ENCODE results near the gene CRKL.
"Not testable (repeated sequence)": the region's sequence is repeated elsewhere in the genome, so short reads cannot be mapped to it uniquely, and the experiment has no call there.

CRKL gene

DNA sequence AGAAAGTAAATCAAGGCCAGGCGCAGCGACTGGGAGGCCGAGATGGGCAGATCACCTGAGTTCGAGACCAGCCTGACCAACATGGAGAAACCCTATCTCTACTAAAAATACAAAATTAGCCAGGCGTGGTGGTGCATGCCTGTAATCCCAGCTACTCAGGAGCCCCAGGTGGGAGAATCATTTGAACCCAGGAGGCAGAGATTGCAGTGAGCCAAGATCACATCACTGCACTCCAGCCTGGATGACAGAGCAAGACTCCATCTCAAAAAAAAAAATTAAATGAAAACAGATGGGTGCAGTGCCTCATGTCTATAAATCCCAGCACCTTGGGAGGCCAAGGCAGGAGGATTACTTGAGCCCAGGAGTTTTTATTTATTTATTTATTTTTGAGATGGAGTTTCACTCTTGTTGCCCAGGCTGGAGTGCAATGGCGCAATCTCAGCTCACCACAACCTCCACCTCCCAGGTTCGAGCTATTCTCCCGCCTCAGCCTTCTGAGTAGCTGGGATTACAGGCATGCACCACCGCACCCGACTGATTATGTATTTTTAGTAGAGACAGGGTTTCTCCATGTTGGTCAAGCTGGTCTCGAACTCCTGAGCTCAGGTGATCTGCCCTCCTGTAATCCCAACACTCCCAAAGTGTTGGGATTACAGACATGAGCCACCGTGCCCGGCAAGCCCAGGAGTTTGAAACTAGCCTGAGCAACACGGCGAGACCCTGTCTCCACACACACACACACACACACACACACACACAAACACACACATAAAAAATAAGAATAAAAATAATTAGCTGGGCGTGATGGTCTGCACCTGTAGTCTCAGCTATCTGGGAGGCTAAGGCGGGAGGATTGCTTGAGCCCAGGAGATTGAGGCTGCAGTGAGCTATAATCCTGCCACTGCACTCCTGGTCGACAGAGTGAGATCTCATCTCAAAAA, 15.8 kb upstream of the CRKL start:
- not testable (repeated sequence) for DNase-seq

DNA sequence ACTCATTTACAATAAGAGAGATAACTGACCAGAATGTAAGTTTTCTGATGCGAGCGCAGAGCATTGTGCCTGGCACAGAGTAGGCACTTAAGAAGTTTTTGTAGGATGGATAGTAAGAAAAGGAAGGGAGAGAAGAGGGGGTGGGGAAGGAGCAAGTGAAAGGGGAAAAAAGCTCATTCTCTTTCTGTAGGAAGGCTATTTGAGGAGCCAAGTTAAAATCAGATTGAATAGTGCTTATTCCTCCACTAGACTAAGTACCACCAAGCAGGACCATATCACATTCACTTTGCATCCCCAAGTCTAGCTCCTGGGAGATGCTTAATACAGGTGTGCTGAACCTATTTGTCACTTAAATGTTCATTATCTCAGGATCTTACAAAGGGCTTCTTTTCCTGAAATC, 14.1 kb upstream of the CRKL start:
- DNase-seq, result no peak

DNA sequence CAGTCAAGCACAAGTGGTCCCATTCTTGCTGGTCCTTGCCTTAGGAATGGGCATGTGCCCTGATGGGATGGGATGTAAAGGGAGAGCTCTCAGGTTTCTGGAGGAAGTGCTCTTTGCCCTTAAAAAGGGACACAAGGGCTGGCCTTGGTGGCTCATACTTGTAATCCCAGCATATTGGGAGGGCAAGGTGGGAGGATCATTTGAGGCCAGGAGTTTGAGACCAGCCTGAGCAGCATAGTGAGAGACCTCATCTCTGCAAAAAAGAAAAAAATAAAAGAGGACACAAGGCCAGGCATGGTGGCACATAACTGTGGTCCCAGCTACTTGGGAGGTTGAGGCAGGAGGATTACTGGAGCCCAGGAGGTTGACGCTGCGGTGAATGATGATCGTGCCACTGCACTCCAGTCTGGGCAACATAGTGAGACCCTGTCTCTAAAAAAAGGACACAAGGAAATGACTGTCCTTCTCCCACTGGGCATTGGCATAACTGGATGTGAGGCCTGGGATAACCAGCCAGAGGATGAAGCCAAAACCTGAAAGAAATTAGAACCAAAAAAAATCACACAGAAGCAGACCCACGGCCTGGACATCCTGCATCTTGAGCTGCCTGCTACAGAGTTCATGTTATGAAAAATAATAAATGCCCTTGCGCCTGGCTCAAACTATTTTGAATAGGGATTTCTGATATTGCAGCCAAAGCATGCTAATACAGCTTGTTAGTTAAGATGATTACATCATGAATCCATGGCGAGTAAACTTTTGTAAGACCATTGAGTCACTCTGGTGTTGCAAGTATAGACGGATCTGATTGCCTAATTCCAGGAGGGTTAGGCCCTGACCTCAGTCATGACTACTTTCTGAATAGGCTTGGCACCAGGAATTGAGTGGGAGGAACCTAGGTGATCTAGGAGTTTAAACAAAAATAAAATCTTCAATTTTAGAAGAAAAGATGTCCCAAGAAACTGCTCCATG, 12.9 kb upstream of the CRKL start:
- no peak for DNase-seq

DNA sequence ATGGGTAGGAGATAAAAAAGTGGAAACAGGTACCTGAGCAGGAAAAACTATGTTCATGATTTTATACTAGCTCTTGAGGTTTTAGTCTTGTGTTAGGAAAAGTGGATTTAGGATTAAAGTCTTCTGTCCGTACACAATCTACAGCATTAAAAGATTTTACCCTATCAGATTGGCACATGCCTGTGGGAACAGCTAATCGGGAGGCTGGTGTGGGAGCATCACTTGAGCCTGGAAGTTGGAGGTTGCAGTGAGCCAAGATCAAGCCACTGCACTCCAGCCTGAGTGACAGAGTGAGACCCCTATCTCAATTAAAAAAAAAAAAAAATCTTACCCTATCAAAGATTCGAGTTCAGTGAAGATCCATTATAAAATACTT, 12.2 kb upstream of the CRKL start:
- no peak for DNase-seq

DNA sequence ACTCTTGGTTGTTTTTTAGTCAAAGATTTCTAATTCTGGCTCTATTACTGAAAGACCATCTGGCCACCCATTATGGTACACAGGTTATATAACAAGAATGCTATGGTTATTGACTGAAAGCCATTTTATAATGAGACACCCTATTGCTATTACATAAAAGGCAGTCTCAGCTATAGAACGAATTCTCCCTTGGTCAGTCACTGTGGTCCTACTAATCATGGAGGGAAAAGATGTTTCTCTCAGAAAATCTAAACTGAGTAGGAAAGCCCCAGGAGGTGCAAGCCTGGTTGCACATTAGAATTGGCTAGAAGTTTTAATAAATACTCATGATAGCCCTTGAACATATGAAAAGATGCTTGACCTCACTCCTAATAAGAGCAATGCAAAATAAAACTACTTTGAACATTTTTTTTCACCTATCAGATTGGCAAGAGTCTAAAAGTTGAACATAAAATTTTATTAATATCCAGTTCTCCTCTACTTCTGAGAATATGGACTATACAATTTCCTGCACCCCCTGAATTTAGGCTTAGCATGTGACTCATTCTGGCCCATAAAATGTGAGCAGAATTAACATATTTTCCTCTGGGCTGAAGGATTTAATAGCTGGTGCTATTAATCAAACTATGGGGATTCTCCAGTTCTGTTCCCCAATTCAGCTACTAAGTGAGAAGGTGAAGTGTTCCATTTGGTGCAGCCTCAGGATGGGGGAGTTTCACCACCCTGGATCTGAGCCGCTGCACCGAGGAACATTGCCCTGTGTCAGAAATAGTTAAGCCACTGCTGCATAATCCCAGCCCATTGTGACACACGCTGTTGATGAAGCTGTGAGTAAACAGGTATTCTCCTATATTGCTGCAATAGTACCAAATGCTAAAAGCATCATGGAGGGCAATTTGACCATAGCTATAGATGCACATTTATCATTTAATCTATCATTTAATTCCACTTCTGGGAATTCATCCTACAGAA, 11.5 kb upstream of the CRKL start:
- DNase-seq, result no peak

DNA sequence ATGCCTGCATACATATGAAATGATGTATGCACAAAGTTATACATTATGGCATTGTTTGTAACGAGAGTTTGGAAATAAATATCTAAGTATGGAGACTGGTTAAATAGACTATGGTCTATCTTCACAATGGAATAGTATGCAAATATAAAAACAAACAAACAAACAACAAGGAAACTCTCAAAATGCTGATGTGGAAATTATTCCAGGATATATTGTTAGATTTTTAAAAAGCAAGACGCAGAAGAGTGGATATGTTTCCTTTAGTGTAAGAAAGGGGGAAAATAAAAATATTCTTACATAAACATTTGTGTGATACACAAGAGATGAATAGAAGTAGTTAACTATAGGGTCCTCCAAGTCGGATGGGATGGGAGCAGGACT, 10.8 kb upstream of the CRKL start:
- no peak for DNase-seq

DNA sequence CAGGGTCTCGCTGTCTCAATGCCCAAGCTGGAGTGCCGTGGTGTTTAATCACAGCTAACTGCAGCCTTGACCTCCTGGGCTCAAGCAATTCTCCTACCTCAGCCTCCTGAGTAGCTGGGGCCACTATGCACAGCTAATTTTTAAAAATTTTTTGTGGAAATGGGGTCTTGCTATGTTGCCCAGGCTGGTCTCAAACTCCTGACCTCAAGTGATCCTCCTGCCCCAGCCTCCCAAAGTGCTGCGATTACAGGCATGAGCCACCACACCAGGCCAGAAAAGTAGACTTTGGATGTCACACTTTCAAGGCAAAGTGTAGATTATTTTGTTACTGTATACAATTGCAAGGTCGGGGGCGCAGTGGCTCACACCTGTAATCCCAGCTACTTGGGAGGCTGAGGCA, 8.5 kb upstream of the CRKL start:
- not testable (repeated sequence) for DNase-seq

DNA sequence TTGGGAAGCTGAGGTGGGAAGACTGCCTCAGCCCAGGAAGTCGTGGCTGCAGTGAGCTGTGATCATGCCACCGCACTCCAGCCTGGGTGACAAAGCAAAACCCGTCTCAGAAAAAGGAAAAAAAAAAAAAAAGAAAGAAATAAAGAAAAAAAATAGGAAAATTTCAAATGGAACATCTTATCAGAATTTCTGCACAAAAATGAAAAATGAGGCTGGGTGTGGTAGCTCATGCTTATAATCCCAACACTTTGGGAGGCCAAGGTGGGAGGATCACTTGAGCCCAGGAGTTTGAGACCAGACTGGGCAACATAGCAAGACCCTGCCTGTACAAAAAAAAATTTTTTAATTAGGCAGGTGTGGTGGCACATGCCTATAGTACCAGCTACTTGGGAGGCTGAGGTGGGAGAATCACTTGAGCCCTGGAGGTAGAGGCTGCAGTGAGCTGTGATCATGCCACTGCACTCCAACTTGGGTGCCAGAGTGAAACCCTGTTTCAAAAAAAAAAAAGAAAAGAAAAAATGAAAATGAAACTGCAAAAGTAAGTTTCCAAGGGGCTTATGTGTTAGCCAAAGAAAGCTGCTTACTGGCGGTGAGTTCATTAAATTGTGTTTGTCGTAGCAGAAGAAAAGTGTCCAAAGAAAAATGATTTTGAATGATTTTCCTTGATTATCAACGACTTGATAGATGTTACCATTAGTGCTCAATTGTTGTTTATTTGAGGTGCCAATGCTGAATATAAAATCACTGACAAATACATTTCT, 7.5 kb upstream of the CRKL start:
- DNase-seq, result no peak

DNA sequence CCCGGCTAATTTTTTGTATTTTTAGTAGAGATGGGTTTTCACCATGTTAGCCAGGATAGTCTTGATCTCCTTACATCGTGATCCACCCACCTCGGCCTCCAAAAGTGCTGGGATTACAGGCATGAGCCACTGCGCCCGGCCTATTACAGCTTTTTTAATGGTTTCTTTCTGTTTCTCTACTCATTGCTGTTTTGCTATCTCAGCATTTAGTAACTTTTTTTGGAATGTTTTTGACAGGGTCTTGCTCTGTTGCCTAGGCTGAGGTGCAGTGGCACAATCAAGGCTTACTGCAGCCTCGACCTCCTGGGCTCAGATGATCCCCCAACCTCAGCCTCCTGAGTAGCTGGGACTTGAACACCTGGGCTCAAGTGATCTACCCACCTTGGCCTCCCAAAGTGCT, 4.7 kb upstream of the CRKL start:
- no peak for DNase-seq

DNA sequence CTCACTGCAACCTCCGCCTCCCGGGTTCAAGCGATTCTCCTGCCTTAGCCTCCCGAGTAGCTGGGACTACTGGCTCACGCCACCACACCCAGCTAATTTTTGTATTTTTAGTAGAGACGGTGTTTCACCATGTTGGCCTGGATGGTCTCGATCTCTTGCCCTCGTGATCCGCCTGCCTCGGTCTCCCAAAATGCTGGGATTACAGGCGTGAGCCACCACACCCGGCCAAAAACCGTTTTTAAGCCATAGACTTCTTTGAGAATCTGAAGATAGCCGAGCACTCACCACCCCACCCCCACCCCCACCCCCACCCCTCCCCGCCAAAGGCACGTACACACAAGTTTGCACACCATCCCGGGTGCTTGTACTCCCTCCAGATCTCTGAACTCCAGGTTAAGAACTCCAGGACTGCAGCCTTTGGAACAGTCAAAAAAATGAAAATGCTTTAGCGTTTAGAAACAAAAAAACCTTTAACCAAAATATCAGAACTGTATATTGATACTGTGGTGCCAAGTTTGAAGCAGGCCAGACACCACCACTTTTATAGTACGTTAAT, 1.5 kb downstream of the CRKL start:
- DNase-seq, result no peak

DNA sequence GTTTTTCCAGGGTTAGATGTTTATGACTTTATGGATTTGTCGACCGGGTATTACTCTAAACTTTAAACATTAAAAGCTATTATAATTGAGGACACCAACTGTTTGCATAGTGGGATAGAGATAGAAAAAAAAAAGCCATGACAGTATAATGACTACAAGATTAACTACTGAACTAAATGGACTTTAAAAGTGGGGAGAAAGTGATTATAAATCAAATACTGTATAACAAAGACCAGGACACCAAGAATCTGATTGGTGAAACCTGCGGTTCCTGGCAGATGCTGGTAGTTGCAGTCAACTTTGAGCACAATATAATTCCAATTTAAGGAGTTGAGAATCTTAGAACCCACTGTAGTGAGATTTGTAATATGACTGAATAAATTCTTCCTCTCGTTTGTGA, 2.5 kb downstream of the CRKL start:
- no peak for DNase-seq

DNA sequence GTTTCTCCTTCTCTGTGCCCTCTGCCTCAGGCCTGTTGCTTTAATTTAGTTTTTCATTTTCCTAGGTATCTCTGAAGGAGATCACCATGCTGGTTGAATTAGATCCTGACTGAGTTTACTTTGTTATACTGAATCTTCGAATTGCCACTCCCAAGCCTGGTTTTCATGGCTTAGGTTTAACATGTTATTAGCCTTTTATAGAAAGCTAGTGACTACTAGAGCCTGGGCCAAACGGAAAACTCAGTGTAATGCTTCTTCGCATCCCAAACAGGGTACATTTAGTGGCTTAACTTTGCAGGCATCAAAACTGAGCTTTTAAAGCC, 3.6 kb downstream of the CRKL start:
- no peak for DNase-seq

DNA sequence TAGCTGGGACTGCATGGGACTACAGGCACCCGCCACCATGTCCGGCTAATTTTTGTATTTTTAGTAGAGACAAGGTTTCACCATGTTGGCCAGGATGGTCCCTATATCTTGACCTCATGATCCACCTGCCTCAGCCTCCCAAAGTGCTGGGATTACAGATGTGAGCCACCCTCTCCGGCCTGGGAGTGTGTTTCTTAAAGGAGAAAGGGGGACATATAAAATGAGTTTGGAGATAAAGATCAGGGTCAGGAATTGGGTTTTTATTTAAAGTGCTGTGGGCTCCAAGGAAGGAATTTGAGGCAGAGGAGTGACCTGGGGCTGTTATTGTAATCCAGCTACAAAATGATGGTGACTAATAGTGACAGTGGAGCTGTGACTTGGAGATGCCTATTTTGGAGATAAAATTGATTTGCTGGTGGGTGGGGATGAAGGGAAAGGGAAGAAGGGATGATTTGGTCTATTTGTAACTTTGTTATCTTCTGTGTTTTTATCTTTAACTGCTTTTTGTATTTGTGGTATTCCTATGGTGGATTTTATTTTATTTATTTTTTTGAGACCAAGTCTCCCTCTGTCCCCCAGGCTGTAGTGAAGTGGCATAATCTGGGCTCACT, 5.0 kb downstream of the CRKL start:
- no peak for DNase-seq

DNA sequence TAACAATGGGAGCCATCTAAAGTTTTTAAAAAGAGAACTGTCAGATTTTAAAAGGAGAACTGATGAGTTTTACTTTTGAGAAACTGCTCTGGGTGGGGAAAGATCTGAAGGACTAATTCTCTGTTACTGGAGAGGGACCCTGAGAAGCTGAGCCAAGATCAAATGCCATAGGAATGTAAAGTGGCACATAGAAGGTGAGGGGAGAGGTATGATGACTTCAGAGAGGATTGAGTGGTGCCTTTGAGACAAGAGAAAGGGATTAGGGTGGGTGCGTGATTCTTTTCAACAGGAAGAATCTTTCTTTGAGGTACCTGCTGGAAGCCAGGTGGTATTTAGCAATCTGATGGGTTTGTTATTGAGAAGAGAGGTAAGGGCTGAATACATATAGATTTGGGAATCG, 9.0 kb downstream of the CRKL start:
- no peak for DNase-seq

DNA sequence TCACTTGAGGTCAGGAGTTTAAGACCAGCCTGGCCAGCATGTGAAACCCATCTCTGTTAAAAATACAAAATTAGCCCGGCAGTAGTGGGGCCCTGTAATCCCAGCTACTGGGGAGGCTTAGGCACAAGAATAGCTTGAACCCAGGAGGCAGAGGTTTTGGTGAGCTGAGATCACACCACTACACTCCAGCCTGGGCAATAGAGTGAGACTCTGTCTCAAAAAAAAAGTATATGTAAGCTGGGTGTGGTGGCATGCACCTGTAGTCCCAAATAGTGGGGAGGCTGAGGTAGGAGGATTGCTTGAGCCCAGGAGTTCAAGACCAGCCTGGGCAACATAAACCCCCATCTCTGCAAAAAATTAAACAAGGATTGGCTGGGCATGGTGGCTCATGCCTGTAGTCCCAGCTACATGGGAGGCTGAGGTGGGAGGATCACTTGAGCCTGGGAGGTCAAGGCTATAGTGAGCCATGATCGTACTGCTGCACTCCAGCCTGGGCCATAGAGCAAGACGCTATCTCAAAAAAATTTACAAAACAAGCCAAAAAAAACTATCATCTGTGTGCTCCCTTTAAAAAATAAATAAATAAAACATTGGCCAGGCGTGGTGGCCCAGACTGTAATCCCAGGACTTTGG, 10.8 kb downstream of the CRKL start:
- DNase-seq, result no peak

DNA sequence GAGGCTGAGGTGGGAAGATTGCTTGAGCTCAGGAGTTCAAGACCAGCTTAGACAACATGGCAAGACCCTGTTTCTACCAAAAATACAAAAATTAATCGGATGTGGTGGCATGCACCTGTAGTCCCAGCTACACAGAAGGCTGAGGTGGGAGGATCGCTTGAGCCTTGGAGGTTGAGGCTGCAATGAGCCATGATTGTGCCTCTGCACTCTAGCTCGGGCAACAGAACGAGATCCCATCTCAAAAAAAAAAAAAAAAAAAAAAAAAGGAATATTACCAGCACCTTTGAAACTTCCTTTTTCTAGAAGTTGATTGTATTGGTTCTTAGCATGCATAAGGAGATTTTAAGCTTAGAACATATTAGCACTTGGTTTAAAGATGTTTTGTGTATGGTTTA, 11.4 kb downstream of the CRKL start:
- DNase-seq, result no peak

DNA sequence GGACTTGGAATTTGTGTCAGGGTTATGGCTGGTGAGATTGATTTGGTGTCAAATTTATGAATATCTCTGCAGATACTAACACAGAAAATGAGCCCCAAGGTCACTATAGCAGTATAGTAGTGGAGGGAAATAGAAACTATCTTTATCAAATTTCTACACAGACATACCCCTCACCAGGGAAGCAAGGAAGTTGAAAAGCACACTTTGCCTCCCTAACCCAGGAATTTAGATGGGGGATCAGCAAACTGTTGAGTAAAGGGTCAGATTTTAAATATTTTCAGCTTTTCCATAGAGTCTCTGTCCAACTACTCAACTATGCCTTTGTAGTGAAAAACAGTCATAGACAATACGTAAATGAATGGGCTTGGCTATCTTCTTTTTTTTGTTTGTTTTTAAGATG, 12.8 kb downstream of the CRKL start:
- DNase-seq, result no peak

DNA sequence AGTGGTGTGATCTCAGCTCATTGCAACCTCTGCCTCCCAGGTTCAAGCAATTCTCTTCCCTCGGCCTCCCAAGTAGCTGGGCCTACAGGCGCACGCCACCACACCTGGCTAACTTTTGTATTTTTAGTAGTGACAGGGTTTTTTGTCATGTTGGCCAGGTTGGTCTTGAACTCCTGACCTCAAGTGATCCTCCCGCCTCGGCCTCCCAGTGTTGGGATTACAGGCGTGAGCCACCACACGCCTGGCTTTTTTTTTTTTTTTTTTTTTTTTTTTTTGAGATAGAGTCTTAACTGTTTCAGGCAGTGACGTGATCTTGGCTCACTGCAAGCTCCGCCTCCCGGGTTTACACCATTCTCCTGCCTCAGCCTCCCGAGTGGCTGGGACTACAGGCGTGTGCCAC, 13.2 kb downstream of the CRKL start:
- not testable (repeated sequence) for DNase-seq

DNA sequence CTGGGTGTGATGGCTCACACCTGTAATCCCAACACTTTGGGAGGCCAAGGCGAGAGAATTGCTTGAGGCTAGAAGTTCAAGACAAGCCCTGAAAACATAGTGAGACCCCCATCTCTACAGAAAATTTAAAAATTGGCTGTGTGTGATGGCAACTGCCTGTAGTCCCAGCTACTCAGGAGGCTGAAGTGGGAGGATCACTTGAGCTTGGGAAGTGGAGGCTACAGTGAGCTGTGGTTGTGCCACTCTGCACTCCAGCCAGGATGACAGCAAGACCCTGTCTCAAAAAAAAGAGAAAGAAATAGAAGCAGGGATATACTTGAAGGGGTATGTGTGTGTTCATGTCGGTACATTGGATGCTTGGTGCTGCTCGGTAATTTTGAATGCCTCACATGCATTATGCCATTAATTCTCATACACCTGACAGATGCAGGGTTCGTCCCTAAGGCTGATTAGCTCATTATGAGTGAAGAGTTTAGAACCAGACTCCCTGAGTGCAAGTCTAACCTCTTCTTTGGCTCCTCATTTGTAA, 14.0 kb downstream of the CRKL start:
- DNase-seq, result no peak

DNA sequence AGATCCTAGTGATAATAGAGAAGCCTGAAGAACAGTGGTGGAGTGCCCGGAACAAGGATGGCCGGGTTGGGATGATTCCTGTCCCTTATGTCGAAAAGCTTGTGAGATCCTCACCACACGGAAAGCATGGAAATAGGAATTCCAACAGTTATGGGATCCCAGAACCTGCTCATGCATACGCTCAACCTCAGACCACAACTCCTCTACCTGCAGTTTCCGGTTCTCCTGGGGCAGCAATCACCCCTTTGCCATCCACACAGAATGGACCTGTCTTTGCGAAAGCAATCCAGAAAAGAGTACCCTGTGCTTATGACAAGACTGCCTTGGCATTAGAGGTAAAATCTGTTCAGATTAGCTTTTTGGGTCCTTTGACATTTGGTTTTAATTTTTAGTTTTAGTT, 16.7 kb downstream of the CRKL start:
- no peak for DNase-seq

DNA sequence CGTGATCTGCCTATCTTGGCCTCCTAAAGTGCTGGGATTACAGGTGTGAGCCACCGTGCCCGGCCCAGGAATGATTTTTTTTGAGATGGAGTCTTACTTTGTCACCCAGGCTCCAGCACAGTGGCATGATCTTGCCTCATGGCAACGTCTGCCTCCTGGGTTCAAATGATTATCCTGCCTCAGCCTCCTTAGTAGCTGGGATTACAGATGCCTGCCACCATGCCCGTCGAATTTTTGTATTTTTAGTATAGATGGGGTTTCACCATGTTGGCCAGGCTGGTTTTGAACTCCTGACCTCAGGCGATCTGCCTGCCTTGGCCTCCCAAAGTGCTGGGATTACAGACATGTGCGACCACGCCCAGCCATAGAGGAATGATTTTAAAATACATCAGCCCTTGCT, 17.8 kb downstream of the CRKL start:
- DNase-seq, result not testable (repeated sequence)

Data from NCI-H1092 (cell line).